ENCODE measurements around the gene MYOZ1. TPM values are rescaled to one million over a fixed set of nuclear protein-coding genes. Genes with fewer than 3 reads are reported as not detected.

MYOZ1 gene
- total RNA-seq, 1 experiment from 2014 or later = 0.26 TPM

GRCh38 chr10:73653195-73653594, 11.9 kb upstream of the MYOZ1 start:
- DNase-seq = no peak
- Histone ChIP-seq H3K27me3 (no peaks in the 10 kb centered on the region), H3K4me3 (no peak overlapping the region), H3K36me3 (no peaks in the 10 kb centered on the region), H3K9me3 (replicated peaks) (no peaks in the 10 kb centered on the region), H3K27ac (no peak overlapping the region), H3K4me1 (peaks cover 28% of the 10 kb centered on the region)

- Histone ChIP-seq H3K4me3 (peak overlapping the region; percentile 40), H3K36me3 (no peaks in the 10 kb centered on the region), H3K4me1 (peaks cover 21% of the 10 kb centered on the region), H3K27me3 (no peaks in the 10 kb centered on the region), H3K9me3 (replicated peaks) (no peaks in the 10 kb centered on the region), H3K27ac (peak overlapping the region; percentile 97)
- peak; percentile 99 for DNase-seq
Observed at GRCh38 chr10:73650537-73651331, 9.5 kb upstream of the MYOZ1 start.

GRCh38 chr10:73649876-73650536, 8.7 kb upstream of the MYOZ1 start:
- Histone ChIP-seq H3K36me3 (no peaks in the 10 kb centered on the region), H3K4me3 (peak overlapping the region; percentile 40), H3K9me3 (replicated peaks) (no peaks in the 10 kb centered on the region), H3K27ac (peak overlapping the region; percentile 97), H3K4me1 (peaks cover 21% of the 10 kb centered on the region), H3K27me3 (no peaks in the 10 kb centered on the region)
- peak; percentile 31 to 52 for DNase-seq

- peak overlapping the region; percentile 97; the same call in 1 of the 2 replicates for H3K27ac ChIP-seq
- no peaks in the 10 kb centered on the region for H3K36me3 ChIP-seq
- no peak for DNase-seq
- H3K4me3 ChIP-seq = peak overlapping the region; percentile 1; the same call in 1 of the 2 replicates
- H3K4me1 ChIP-seq = peaks cover 21% of the 10 kb centered on the region
- no peaks in the 10 kb centered on the region for H3K9me3 ChIP-seq (replicated peaks)
- H3K27me3 ChIP-seq = no peaks in the 10 kb centered on the region
Observed at GRCh38 chr10:73648975-73649829, 7.9 kb upstream of the MYOZ1 start.

- H3K4me3 ChIP-seq = no peak overlapping the region
- no peaks in the 10 kb centered on the region for H3K27me3 ChIP-seq
- no peak overlapping the region for H3K27ac ChIP-seq
- DNase-seq = no peak
- no peaks in the 10 kb centered on the region for H3K36me3 ChIP-seq
- H3K4me1 ChIP-seq = peaks cover 21% of the 10 kb centered on the region
- H3K9me3 ChIP-seq (replicated peaks) = no peaks in the 10 kb centered on the region
Observed at GRCh38 chr10:73647875-73648651, 6.8 kb upstream of the MYOZ1 start.

GRCh38 chr10:73647211-73647874, 6.1 kb upstream of the MYOZ1 start:
- no peak overlapping the region for H3K27ac ChIP-seq

GRCh38 chr10:73646598-73647041, 5.3 kb upstream of the MYOZ1 start:
- no peaks in the 10 kb centered on the region for H3K9me3 ChIP-seq (replicated peaks)
- H3K27me3 ChIP-seq = no peaks in the 10 kb centered on the region
- no peaks in the 10 kb centered on the region for H3K36me3 ChIP-seq
- peaks cover 21% of the 10 kb centered on the region for H3K4me1 ChIP-seq
- DNase-seq = no peak
- H3K27ac ChIP-seq = no peak overlapping the region
- no peak overlapping the region for H3K4me3 ChIP-seq

More at GRCh38 chr10:73647211-73647874, 6.1 kb upstream of the MYOZ1 start:
- no peaks in the 10 kb centered on the region for H3K27me3 ChIP-seq
- no peak overlapping the region for H3K4me3 ChIP-seq
- DNase-seq = no peak
- no peaks in the 10 kb centered on the region for H3K9me3 ChIP-seq (replicated peaks)
- H3K36me3 ChIP-seq = no peaks in the 10 kb centered on the region
- H3K4me1 ChIP-seq = peaks cover 21% of the 10 kb centered on the region

- H3K36me3 ChIP-seq = no peaks in the 10 kb centered on the region
- DNase-seq = no peak
- no peaks in the 10 kb centered on the region for H3K9me3 ChIP-seq (replicated peaks)
- no peaks in the 10 kb centered on the region for H3K27me3 ChIP-seq
- H3K4me3 ChIP-seq = no peak overlapping the region
- no peak overlapping the region for H3K27ac ChIP-seq
- peaks cover 14% of the 10 kb centered on the region for H3K4me1 ChIP-seq
Observed at GRCh38 chr10:73645251-73645650, 4.0 kb upstream of the MYOZ1 start.

GRCh38 chr10:73644767-73645166, 3.5 kb upstream of the MYOZ1 start:
- H3K36me3 ChIP-seq = no peaks in the 10 kb centered on the region

GRCh38 chr10:73644015-73644743, 2.9 kb upstream of the MYOZ1 start:
- Histone ChIP-seq H3K27ac (no peak overlapping the region), H3K36me3 (no peaks in the 10 kb centered on the region), H3K27me3 (no peaks in the 10 kb centered on the region), H3K9me3 (replicated peaks) (no peaks in the 10 kb centered on the region), H3K4me3 (no peak overlapping the region), H3K4me1 (peaks cover 6% of the 10 kb centered on the region; the same call in 1 of the 2 replicates)
- DNase-seq = peak; percentile 57 to 88

More at GRCh38 chr10:73644767-73645166, 3.5 kb upstream of the MYOZ1 start:
- Histone ChIP-seq H3K4me1 (peaks cover 9% of the 10 kb centered on the region; the same call in 1 of the 2 replicates), H3K4me3 (no peak overlapping the region), H3K9me3 (replicated peaks) (no peaks in the 10 kb centered on the region), H3K27ac (no peak overlapping the region), H3K27me3 (no peaks in the 10 kb centered on the region)
- no peak for DNase-seq

- H3K4me3 ChIP-seq = no peak overlapping the region
Observed at GRCh38 chr10:73643362-73643761, 2.1 kb upstream of the MYOZ1 start.

GRCh38 chr10:73639286-73639685, 2.0 kb downstream of the MYOZ1 start:
- DNase-seq = no peak
- Histone ChIP-seq H3K4me3 (no peak overlapping the region), H3K27me3 (no peaks in the 10 kb centered on the region), H3K36me3 (no peaks in the 10 kb centered on the region), H3K27ac (no peak overlapping the region), H3K4me1 (peaks cover 6% of the 10 kb centered on the region; the same call in 1 of the 2 replicates), H3K9me3 (replicated peaks) (no peaks in the 10 kb centered on the region)

More at GRCh38 chr10:73643362-73643761, 2.1 kb upstream of the MYOZ1 start:
- H3K27me3 ChIP-seq = no peaks in the 10 kb centered on the region
- no peaks in the 10 kb centered on the region for H3K9me3 ChIP-seq (replicated peaks)
- H3K4me1 ChIP-seq = peaks cover 6% of the 10 kb centered on the region; the same call in 1 of the 2 replicates
- no peak overlapping the region for H3K27ac ChIP-seq
- no peak for DNase-seq
- no peaks in the 10 kb centered on the region for H3K36me3 ChIP-seq

- DNase-seq = no peak
- no peak overlapping the region for H3K4me3 ChIP-seq
- no peaks in the 10 kb centered on the region for H3K4me1 ChIP-seq
- no peaks in the 10 kb centered on the region for H3K27me3 ChIP-seq
- no peaks in the 10 kb centered on the region for H3K36me3 ChIP-seq
- no peak overlapping the region for H3K27ac ChIP-seq
- H3K9me3 ChIP-seq (replicated peaks) = no peaks in the 10 kb centered on the region
Observed at GRCh38 chr10:73635781-73636180, 5.5 kb downstream of the MYOZ1 start.
